Endothelial cell (in vitro differentiated cells): Measurements from ENCODE around the gene CYP4X1. TPM values are rescaled to one million over a fixed set of nuclear protein-coding genes. Genes with fewer than 3 reads are reported as not detected.
A peak's percentile ranks its signal among the peaks of the same experiment; 100 is the strongest.
"Not testable (repeated sequence)": the region's sequence is repeated elsewhere in the genome, so short reads cannot be mapped to it uniquely, and the experiment has no call there.

Experiments used
- DNase-seq: peaks from one replicate; pipeline ENCODE4 v3.0.0; 2021; ENCODE audit warnings: low spot score
- H3K27ac Mint-ChIP-seq: one replicate; pipeline ENCODE4 v1.8.0; 2021; ENCODE audit warnings: mixed read lengths, inconsistent platforms; ENCODE audit not compliant: unreplicated experiment
- H3K27me3 Mint-ChIP-seq: one replicate; pipeline ENCODE4 v1.8.0; 2021; ENCODE audit warnings: mild to moderate bottlenecking, moderate library complexity, mixed read lengths, inconsistent platforms; ENCODE audit not compliant: unreplicated experiment
- H3K36me3 Mint-ChIP-seq: one replicate; pipeline ENCODE4 v1.8.0; 2021; ENCODE audit warnings: mild to moderate bottlenecking, low read depth, mixed read lengths, inconsistent platforms; ENCODE audit not compliant: unreplicated experiment
- H3K4me1 Mint-ChIP-seq: one replicate; pipeline ENCODE4 v1.8.0; 2021; ENCODE audit warnings: mild to moderate bottlenecking, mixed read lengths, inconsistent platforms; ENCODE audit not compliant: unreplicated experiment
- H3K4me3 Mint-ChIP-seq: one replicate; pipeline ENCODE4 v1.8.0; 2021; ENCODE audit warnings: mild to moderate bottlenecking, mixed read lengths, inconsistent platforms; ENCODE audit not compliant: unreplicated experiment
- H3K9me3 Mint-ChIP-seq: one replicate; pipeline ENCODE4 v1.8.0; 2021; ENCODE audit warnings: mixed read lengths, inconsistent platforms; ENCODE audit not compliant: unreplicated experiment
- total RNA-seq: library from RNA; stranded (reverse); fragmentation: NEBNext Ultra II Directional; extraction: Animal tissue kit (Norgen Biotek cat#: 25700); gene quantifications from one replicate; pipeline ENCODE4 v1.2.1, GENCODE V29; 2021; ENCODE audit not compliant: unreplicated experiment
- TF ChIP-seq, protein P1 (sequence below): fragments of 200-600 bp; sonication (generic); IDR thresholded peaks from one replicate; pipeline ENCODE4 v1.5.0; 2021; ENCODE audit warnings: antibody characterized with exemption; ENCODE audit not compliant: unreplicated experiment

Gene CYP4X1
- total RNA-seq, 1 donor from 2014 or later, result 0.23 TPM

DNA sequence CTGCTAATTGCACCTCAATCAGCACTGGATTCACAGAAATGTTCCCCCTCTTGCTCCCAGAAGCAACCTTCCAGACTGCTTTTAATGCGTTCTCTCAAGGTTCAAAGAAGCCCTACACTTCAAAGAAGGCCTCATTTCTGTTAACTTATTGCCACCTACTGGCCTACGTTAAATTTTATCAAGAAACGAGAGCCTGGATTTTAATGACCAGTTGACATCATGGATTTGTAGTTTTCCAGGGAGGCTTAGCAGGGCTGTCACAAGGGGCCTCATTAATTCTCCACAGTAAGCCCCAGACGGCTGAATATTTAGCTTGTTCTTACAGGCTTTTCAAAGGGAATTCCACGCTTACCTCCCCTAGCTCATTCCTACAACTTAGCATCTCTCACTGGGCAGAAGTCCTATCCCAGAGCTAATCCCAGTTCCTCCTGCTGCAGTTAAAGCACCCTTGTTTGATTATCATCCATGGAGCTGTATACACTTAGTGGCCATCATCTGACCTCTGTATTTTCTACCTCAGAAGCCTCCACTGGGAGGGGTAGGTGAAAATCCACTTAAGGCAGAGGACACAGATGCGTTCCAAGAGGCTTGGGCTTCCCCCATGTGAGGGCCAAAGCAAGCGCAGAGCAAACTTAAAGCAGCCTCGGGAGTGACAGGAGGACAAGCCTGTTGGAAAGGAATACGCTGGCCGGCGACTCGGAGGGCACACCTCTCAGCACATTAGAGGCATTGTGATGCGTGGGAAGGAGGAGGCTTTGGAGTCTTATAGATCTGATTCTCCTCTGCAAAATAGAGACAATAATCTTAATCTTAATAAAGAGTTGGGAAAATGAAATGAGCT lies 32.2 kb upstream of the CYP4X1 start:
- no peaks in the 10 kb centered on the region for H3K4me1 Mint-ChIP-seq
- H3K9me3 Mint-ChIP-seq, result no peaks in the 10 kb centered on the region
- no peaks in the 10 kb centered on the region for H3K27me3 Mint-ChIP-seq
- TF ChIP-seq, protein P1, sequence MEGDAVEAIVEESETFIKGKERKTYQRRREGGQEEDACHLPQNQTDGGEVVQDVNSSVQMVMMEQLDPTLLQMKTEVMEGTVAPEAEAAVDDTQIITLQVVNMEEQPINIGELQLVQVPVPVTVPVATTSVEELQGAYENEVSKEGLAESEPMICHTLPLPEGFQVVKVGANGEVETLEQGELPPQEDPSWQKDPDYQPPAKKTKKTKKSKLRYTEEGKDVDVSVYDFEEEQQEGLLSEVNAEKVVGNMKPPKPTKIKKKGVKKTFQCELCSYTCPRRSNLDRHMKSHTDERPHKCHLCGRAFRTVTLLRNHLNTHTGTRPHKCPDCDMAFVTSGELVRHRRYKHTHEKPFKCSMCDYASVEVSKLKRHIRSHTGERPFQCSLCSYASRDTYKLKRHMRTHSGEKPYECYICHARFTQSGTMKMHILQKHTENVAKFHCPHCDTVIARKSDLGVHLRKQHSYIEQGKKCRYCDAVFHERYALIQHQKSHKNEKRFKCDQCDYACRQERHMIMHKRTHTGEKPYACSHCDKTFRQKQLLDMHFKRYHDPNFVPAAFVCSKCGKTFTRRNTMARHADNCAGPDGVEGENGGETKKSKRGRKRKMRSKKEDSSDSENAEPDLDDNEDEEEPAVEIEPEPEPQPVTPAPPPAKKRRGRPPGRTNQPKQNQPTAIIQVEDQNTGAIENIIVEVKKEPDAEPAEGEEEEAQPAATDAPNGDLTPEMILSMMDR, result peak; percentile 27
- H3K27ac Mint-ChIP-seq, result no peak overlapping the region
- DNase-seq, result no peak
- no peaks in the 10 kb centered on the region for H3K36me3 Mint-ChIP-seq
- no peak overlapping the region for H3K4me3 Mint-ChIP-seq

DNA sequence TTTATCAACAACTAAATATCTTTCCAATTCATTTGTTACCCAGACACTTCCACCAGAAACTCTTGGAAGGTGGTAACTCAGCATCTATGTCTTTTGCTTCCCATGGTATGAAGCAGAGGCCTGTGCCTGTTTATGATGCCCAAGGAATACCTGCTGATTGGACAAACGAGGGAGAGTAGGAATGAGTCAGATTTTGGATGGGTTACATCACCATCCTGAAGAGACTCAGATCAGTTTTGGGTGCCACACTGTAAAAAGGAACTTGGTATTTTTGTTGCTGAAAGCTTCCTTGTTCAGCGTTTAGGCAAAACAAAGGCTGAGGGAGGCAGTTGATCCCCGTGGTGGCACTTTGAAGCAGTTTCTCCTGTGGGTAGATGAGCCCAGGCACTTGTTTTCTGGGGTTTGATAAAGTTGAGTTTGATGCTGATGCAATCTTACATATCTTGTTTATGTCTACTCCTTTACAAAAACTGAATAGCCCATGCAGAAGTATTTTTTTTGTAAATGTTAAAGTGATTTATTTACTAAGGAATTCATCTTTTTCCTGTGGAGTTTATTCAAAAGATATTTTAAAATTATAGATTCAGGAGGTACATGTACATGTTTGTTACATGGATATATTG lies 26.7 kb upstream of the CYP4X1 start:
- H3K4me1 Mint-ChIP-seq, result no peaks in the 10 kb centered on the region
- peaks cover 3% of the 10 kb centered on the region for H3K27me3 Mint-ChIP-seq
- H3K9me3 Mint-ChIP-seq, result no peaks in the 10 kb centered on the region
- TF ChIP-seq, protein P1, result no peak
- DNase-seq, result no peak
- no peaks in the 10 kb centered on the region for H3K36me3 Mint-ChIP-seq
- no peak overlapping the region for H3K27ac Mint-ChIP-seq
- no peak overlapping the region for H3K4me3 Mint-ChIP-seq

DNA sequence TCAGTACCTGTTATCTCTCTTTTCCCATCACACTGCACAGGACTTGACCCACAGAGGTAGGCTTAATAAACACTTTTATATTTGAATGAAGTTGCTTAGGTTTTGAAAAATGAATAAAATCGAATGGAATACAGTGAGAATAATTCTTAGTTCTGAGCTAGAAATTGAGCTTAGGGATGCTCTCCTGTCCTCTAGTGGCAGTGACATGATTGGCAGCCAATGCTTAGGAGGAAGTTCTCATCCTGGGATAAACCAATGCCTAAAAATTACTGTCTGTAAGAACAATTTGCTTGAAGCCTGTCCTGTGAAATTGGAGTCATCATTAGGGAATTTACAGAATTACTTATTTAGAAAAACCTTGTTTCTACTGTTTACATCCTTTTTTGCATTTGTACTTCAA lies 21.3 kb upstream of the CYP4X1 start:
- Mint-ChIP-seq H3K27ac (no peak overlapping the region), H3K27me3 (peaks cover 3% of the 10 kb centered on the region), H3K36me3 (peaks cover 7% of the 10 kb centered on the region), H3K4me1 (no peaks in the 10 kb centered on the region), H3K9me3 (peaks cover 6% of the 10 kb centered on the region), H3K4me3 (no peak overlapping the region)
- DNase-seq, result no peak
- TF ChIP-seq, protein P1, result no peak

DNA sequence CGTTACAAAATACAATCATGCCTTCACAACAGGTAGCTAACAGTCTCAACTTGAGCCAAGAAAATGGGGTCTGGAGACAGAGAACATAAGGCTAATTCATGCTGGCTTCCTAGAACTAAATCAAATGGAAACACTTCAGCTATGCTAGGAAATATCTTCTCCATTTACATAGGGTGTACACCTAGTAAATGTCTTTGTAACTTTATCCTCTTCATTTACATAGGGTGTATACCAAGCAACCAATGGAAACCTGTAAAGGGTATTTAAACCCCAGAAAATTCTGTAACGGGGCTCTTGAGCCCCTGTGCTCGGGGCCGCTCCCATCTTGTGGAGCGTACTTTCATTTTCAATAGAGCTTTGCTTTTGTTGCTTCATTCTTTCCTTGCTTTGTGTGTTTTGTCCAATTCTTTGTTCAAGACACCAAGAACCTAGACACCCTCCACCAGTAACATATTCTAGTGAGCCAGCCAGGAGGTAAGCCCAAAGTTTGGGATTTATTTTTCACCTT lies 19.5 kb upstream of the CYP4X1 start:
- Mint-ChIP-seq H3K27me3 (peaks cover 3% of the 10 kb centered on the region), H3K4me1 (no peaks in the 10 kb centered on the region), H3K27ac (no peak overlapping the region), H3K36me3 (peaks cover 7% of the 10 kb centered on the region), H3K4me3 (no peak overlapping the region), H3K9me3 (peaks cover 6% of the 10 kb centered on the region)
- DNase-seq, result no peak
- TF ChIP-seq, protein P1, result no peak

DNA sequence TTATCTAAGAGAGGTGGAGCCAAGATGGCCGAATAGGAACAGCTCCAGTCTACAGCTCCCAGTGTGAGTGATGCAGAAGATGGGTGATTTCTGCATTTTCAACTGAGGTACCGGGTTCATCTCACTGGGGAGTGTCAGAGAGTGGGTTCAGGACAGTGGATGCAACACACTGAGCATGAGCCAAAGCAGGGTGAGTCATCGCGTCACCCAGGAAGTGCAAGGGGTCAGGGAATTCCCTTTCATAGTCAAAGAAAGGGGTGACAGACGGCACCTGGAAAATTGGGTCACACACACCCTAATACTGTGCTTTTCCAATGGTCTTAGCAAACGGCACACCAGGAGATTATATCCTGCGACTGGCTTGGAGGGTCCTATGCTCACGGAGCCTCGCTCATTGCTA lies 17.0 kb upstream of the CYP4X1 start:
- not testable (repeated sequence) for H3K4me3 Mint-ChIP-seq, H3K27ac Mint-ChIP-seq, H3K36me3 Mint-ChIP-seq, H3K4me1 Mint-ChIP-seq, H3K9me3 Mint-ChIP-seq, H3K27me3 Mint-ChIP-seq, DNase-seq
